K562 (cell line): ENCODE data around the gene BAIAP2. TPM values are rescaled to one million over a fixed set of nuclear protein-coding genes. Genes with fewer than 3 reads are reported as not detected.

Experiments
- BCLAF1 ChIP-seq, 2 experiments: fragments of 450-650 bp in 1 of 2; IDR thresholded peaks; 2 replicates each; pipeline ENCODE4 v1.6.1; 2011 to 2017; ENCODE audit warnings: low read depth in 2 of 2, antibody characterized with exemption in 1 of 2, borderline replicate concordance in 1 of 2, low read length in 1 of 2, mild to moderate bottlenecking in 1 of 2, mixed read lengths in 1 of 2; ENCODE audit not compliant: control insufficient read depth in 1 of 2
- BCOR ChIP-seq: fragments of 450-650 bp; IDR thresholded peaks from 2 replicates; pipeline ENCODE4 v1.6.1; 2016
- CC2D1A ChIP-seq: fragments of 450-650 bp; IDR thresholded peaks from 2 replicates; pipeline ENCODE4 v1.6.1; 2017; ENCODE audit warnings: mild to moderate bottlenecking
- PHF20 ChIP-seq: fragments of 450-650 bp; IDR thresholded peaks from 2 replicates; pipeline ENCODE4 v1.6.1; 2018; ENCODE audit not compliant: partially characterized antibody
- POLR2B ChIP-seq: fragments of 450-650 bp; IDR thresholded peaks from 2 replicates; pipeline ENCODE4 v1.6.1; 2018; ENCODE audit warnings: low read depth; ENCODE audit not compliant: partially characterized antibody
- PURB ChIP-seq: sonication (generic); formaldehyde crosslinking; IDR thresholded peaks from 2 replicates; pipeline ENCODE4 v1.9.0; 2021; ENCODE audit warnings: low read depth, mild to moderate bottlenecking, missing genetic modification reagents
- ZBTB7A ChIP-seq: IDR thresholded peaks from 2 replicates; pipeline ENCODE4 v1.6.1; 2011; ENCODE audit warnings: low read depth, mild to moderate bottlenecking, low read length, moderate library complexity, borderline replicate concordance; ENCODE audit not compliant: control insufficient read depth
- polyA plus RNA-seq, 8 experiments: library from polyadenylated mRNA; depleted of rRNA in 4 of 8; stranded (reverse) in 5 of 8; unstranded in 3 of 8; fragments of >200 nt; fragmentation: Nextera tagmentation in 2 of 8; fragmentation: Illumina TruSeq in 1 of 8; extraction: Ambion mirVana in 2 of 8; extraction: Trizol in 1 of 8; gene quantifications; 2 replicates each; pipeline versions ENCODE4 v1.2.1 to v1.2.3, GENCODE V29; 2011 to 2014; ENCODE audit warnings: inconsistent platforms in 1 of 8, missing spikeins in 1 of 8
- total RNA-seq, 7 experiments: library from RNA; depleted of rRNA in 6 of 7; stranded (reverse); fragments of >200 nt in 6 of 7; fragmentation: Illumina TruSeq in 2 of 7; extraction: Trizol in 2 of 7; gene quantifications; 2 replicates each; pipeline versions ENCODE4 v1.2.1 to v1.2.3, GENCODE V29; 2011 to 2021; ENCODE audit warnings: low replicate concordance in 1 of 7
- TF ChIP-seq, protein P1 (sequence below): sonication (generic); formaldehyde crosslinking; IDR thresholded peaks from 2 replicates; pipeline ENCODE4 v1.9.0; 2022; ENCODE audit warnings: mild to moderate bottlenecking, missing genetic modification reagents

The BAIAP2 gene
- total and polyA plus RNA-seq, 9 of the 15 experiments (the other 6 are each of a cell fraction or from before 2014, with no cell fraction given): 2.3 to 51.6 (median 18.4) TPM

GRCh38 chr17:81019563-81020442 is 15.1 kb upstream of the BAIAP2 start (continued):
- TF ChIP-seq BCLAF1 (IDR thresholded peaks at IDR 0.05; ENCODE audit: borderline replicate concordance in 1 of 2, control insufficient read depth in 1 of 2, low read depth in 2 of 2, low read length in 1 of 2): no peak
- peak; percentile 25; the same call in 1 of the 2 replicates for TF ChIP-seq BCOR
- no peak for TF ChIP-seq PHF20
- TF ChIP-seq PURB (CRISPR knock-in tag): no peak
- TF ChIP-seq, protein P1, sequence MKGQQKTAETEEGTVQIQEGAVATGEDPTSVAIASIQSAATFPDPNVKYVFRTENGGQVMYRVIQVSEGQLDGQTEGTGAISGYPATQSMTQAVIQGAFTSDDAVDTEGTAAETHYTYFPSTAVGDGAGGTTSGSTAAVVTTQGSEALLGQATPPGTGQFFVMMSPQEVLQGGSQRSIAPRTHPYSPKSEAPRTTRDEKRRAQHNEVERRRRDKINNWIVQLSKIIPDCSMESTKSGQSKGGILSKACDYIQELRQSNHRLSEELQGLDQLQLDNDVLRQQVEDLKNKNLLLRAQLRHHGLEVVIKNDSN (CRISPR knock-in tag): peak; percentile 58; the same call in 1 of the 2 replicates
- TF ChIP-seq POLR2B: no peak
- TF ChIP-seq ZBTB7A: peak; percentile 13; the same call in 1 of the 2 replicates
- no peak for TF ChIP-seq CC2D1A
- TF ChIP-seq, all 486 proteins: peak for 14
